K562 (cell line): Measurements from ENCODE around the gene SMAD4.

Experiments used
- CREM ChIP-seq: IDR thresholded peaks from 2 replicates; pipeline ENCODE4 v1.6.1; 2014; ENCODE audit warnings: antibody characterized with exemption, low read depth
- KLF16 ChIP-seq: IDR thresholded peaks from 2 replicates; pipeline ENCODE4 v1.6.1; 2016; ENCODE audit warnings: antibody characterized with exemption
- MTA1 ChIP-seq: fragments of 450-650 bp; IDR thresholded peaks from 2 replicates; pipeline ENCODE4 v1.6.1; 2017; ENCODE audit warnings: borderline replicate concordance
- MXI1 ChIP-seq: IDR thresholded peaks from 2 replicates; pipeline ENCODE4 v1.6.1; 2011; ENCODE audit warnings: low read depth, mild to moderate bottlenecking, improper control_type of control experiment, low read length
- NCOA1 ChIP-seq: fragments of 450-650 bp; IDR thresholded peaks from 2 replicates; pipeline ENCODE4 v1.6.1; 2016; ENCODE audit warnings: low read depth
- NCOA2 ChIP-seq, 2 experiments: fragments of 450-650 bp; IDR thresholded peaks; 2 replicates each; pipeline ENCODE4 v1.6.1; 2018; ENCODE audit warnings: mild to moderate bottlenecking in 2 of 2, moderate library complexity in 1 of 2; ENCODE audit not compliant: partially characterized antibody in 2 of 2
- RNF2 ChIP-seq: sonication (generic); IDR thresholded peaks from 2 replicates; pipeline ENCODE4 v1.6.1; 2016
- USF2 ChIP-seq: sonication (generic); formaldehyde crosslinking; IDR thresholded peaks from 2 replicates; pipeline ENCODE4 v1.5.0; 2020; ENCODE audit warnings: missing genetic modification reagents
- ZBTB11 ChIP-seq, 3 experiments: fragments of 200-800 bp in 1 of 3; fragments of 250-450 bp in 1 of 3; fragments of 450-650 bp in 1 of 3; sonication (Bioruptor Pico) in 1 of 3; sonication (Bioruptor generic) in 1 of 3; formaldehyde crosslinking in 1 of 3; IDR thresholded peaks; 2 replicates each; pipeline versions ENCODE4 v1.6.1 to v1.8.0; 2016 to 2022; ENCODE audit warnings: mild to moderate bottlenecking in 2 of 3, missing genetic modification characterization in 2 of 3, missing compliant biosample characterization in 1 of 3, moderate library complexity in 1 of 3
- ZFP91 ChIP-seq: sonication (generic); formaldehyde crosslinking; IDR thresholded peaks from 2 replicates; pipeline ENCODE4 v1.8.0; 2022; ENCODE audit warnings: mild to moderate bottlenecking, missing genetic modification reagents
- ZNF217 ChIP-seq: sonication (generic); formaldehyde crosslinking; IDR thresholded peaks from 2 replicates; pipeline ENCODE4 v1.8.0; 2022; ENCODE audit warnings: mild to moderate bottlenecking, missing genetic modification reagents
- ZNF644 ChIP-seq: fragments of 200-800 bp; sonication (Bioruptor generic); IDR thresholded peaks from 2 replicates; pipeline ENCODE4 v1.6.1; 2016; ENCODE audit warnings: low read depth, missing genetic modification characterization, missing compliant biosample characterization

GRCh38 chr18:51029378-51029693 lies 677 bp upstream of the SMAD4 start:
- TF ChIP-seq ZBTB11 (CRISPR knock-in tag; IDR thresholded peaks at IDR 0.05) (no peak), MTA1 (no peak), NCOA2 (IDR thresholded peaks at IDR 0.05; ENCODE audit: partially characterized antibody in 2 of 2) (no peak), USF2 (CRISPR knock-in tag) (no peak), NCOA1 (no peak), ZNF644 (tag) (no peak), CREM (no peak), ZNF217 (CRISPR knock-in tag) (no peak), RNF2 (no peak), ZFP91 (CRISPR knock-in tag) (no peak), KLF16 (no peak), MXI1 (no peak)
